Adipose tissue (tissue), 3 donors: ENCODE data around the gene KDM4B. TPM values are rescaled to one million over a fixed set of nuclear protein-coding genes. Genes with fewer than 3 reads are reported as not detected.
"Not testable (repeated sequence)": the region's sequence is repeated elsewhere in the genome, so short reads cannot be mapped to it uniquely, and the experiment has no call there.

Experiments
- H3K27ac ChIP-seq: one replicate; pipeline ENCODE4 v1.5.1; 2013; ENCODE audit warnings: low read depth, low read length
- WGBS, 3 donors: extraction: QIAGEN DNeasy Blood & Tissue Kit; methylation state at CpG; one replicate each; pipeline ENCODE4 v1.1.7; 2013; 5-methylcytosine and 5-hydroxymethylcytosine counted together
- polyA plus RNA-seq, 3 donors: library from polyadenylated mRNA; stranded (reverse); fragments of 200-250 nt; gene quantifications; one replicate each; pipeline ENCODE4 v1.2.3, GENCODE V29; 2013
- donor health status: healthy with polysubstance abuse.
- donor health status: Bipolar disorder and iron deficiency.
- donor health status: healthy.

Gene KDM4B
- polyA plus RNA-seq, 3 donors, result 8.6 to 17.5 (median 16.1) TPM

DNA sequence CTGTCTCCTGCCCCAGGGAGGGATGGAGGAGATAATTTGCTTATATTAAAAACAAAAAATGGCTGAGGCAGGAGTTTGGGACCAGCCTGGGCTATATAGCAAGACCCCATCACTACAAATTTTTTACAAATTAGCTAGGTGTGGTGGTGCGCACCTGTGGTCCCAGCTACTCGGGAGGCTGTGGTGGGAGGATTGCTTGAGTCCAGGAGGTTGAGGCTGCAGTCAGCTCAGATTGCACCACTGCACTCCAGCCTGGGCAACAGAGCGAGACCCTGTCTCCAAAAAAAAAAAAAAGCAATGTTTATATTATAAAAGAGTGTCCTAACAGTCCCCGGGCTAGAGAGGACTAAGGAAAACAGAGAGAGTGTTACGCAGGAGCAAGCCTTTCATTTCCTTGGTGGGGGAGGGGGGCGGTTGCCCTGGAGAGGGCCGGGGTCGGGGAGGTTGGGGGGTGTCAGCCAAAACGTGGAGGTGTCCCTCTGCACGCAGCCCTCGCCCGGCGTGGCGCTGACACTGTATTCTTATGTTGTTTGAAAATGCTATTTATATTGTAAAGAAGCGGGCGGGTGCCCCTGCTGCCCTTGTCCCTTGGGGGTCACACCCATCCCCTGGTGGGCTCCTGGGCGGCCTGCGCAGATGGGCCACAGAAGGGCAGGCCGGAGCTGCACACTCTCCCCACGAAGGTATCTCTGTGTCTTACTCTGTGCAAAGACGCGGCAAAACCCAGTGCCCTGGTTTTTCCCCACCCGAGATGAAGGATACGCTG, 184.0 kb downstream of the KDM4B start:
- no peak overlapping the region for H3K27ac ChIP-seq
- whole genome bisulfite sequencing, 3 donors, result 91 to 96% (median 92%) methylated on average over 24 of the region's 24 CpGs

DNA sequence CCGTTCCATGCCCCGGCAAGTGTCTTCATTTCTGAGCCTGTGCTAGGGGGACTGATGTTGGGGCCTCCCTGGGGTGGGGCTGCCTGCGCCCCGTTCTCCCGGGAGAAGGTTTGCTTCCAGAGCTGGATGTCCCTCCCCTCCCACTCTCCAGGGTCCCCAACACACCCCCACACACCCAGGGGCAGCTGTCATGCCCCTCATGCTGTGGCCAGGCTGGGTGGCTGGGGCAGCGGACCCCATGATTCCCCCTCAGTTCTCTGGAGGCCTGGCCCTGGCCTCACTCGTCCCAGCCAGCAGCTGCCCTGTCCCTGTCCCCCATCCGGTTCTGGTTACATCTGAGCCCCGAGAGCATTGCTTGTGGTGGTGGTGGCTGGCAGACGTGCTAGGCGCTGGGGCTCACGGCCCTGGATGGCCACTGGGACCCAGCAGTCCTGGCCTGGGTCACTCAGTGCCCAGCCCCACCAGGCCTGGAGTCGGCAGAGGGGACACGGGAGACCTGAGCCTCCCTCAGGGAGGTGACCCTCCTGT, 184.8 kb downstream of the KDM4B start:
- WGBS, 3 donors, result 81 to 87% (median 86%) methylated on average over 14 of the region's 14 CpGs
- no peak overlapping the region for H3K27ac ChIP-seq

DNA sequence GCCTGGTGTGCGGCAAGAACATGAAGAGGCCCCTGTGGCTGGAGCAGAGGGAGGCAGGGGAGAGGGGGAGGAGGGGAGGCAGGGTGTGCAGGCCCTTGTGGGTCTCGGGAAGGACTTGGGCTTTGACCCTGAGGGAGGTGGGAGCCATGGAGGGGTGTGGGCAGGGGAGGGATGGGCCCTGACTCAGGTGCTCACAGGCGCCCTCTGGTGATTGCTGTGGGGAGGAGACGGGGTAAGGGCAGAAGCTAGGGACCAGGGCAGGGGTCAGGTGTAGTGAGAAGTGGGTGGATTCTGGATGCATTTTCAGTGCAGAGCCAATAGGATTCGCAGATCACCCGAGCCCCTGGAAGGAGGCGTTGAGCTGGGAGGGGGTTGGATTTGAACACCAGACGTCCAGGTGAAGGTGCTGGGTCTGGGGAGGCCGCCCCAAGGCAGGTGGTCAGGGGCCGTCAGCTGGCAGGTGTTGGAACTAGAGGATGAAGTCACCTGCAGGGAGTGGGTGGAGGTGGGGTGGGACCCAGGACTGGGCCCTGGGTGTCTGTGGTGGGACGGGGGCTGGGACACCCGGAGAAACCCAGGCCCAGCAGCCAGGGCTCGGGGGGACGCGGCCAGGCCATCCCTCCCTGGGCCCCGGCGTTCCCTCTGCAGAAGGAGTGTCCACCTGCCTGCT, 185.4 kb downstream of the KDM4B start:
- 73 to 83% (median 76%) methylated on average over 16 to 17 of the region's 17 CpGs for WGBS, 3 donors

DNA sequence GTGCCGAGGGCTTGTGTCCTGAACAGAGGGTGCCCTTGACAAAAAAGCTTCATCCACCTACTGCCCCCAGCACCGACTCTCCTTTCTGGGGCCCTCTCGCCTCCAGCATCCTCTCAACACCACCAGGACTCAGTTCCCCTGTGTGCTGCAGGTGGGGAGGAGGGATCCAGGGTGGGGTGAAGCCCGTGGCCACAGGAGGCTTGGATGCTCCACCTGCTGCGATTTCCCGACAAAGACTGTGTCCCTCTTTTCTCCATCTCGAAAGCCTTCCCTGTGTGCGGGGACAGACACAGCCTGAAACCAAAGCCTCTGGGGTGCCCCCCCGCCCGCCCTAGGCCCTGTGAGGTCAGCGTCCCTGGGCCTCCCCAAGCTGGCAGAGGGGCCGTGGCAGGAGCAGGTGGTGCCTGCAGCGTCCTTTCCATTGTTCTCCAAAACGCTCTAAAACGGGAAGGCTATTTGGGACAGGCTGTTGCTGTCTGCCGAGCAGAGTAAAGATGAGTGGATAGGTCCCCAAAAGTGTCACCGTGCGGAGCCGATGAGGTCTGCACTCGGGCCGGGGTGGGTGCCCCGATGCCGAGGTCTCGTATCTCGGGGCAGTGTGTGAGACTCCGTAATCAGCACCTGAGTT, 186.0 kb downstream of the KDM4B start:
- H3K27ac ChIP-seq, result no peak overlapping the region
- 88 to 93% (median 90%) methylated on average over 26 of the region's 26 CpGs for WGBS, 3 donors

More for the DNA sequence above, 185.4 kb downstream of the KDM4B start:
- no peak overlapping the region for H3K27ac ChIP-seq

DNA sequence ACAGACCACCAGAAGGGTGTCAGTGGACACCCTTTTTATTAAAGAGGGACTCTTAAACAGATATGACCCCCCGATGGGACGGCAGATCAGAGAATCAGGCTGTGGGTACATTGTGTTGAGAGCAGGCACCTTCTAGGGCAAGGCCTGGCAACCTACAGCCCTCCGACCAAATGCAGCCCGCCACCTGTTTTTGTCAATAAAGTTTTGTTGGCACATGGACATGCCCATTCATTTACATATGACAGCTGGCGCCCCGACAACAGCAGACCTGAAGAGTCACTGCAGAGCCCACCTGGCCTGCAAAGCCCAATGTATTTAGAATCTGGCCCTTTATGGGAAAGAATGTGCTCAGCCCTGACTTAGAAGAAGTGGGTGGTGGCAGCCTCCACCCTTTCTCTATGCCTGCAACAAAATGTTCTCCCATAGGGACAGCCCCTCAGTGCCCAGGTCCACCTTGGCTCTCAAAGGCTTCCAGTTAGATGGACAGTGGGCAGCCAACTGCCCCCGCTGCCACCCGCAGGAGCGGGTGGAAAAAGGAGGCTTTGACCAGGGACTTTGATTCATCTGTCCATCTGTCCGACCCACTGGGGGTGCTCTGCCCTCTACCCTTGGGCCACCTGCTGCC, 186.8 kb downstream of the KDM4B start:
- 84 to 91% (median 86%) methylated on average over 10 of the region's 10 CpGs for WGBS, 3 donors

GRCh38 chr19:5156231-5156986, 187.5 kb downstream of the KDM4B start:
- 52 to 64% (median 56%) methylated on average over 23 of the region's 23 CpGs for WGBS, 3 donors
- no peak overlapping the region for H3K27ac ChIP-seq

More for the DNA sequence above, 186.8 kb downstream of the KDM4B start:
- no peak overlapping the region for H3K27ac ChIP-seq

DNA sequence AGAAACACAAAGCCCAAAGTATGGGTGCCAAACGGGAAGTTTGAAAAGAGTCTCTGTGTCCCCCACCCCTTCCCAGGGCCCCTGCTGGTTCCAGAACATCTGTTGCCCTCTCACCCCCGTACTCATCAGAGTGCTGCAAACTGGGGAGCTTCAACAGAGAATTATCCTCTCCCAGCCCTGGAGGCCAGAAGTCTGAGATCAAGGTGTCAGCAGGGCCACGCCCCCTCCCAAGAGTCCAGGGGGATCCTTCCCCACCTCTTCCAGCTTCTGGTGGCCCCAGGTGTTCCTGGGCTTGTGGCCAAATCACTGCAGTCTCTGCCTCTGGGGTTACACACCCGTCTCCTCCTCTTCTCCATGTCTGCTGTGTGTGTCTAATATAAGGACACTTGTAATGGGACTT, 188.3 kb downstream of the KDM4B start:
- H3K27ac ChIP-seq, result no peak overlapping the region
- WGBS, 3 donors, result 60 to 74% (median 70%) methylated on average over 4 of the region's 4 CpGs

- 96 to 99% (median 98%) methylated on average over 7 of the region's 7 CpGs for WGBS, 3 donors
- H3K27ac ChIP-seq, result not testable (repeated sequence)
These were observed 189.7 kb downstream of the KDM4B start for GRCh38 chr19:5158549-5159134.

DNA sequence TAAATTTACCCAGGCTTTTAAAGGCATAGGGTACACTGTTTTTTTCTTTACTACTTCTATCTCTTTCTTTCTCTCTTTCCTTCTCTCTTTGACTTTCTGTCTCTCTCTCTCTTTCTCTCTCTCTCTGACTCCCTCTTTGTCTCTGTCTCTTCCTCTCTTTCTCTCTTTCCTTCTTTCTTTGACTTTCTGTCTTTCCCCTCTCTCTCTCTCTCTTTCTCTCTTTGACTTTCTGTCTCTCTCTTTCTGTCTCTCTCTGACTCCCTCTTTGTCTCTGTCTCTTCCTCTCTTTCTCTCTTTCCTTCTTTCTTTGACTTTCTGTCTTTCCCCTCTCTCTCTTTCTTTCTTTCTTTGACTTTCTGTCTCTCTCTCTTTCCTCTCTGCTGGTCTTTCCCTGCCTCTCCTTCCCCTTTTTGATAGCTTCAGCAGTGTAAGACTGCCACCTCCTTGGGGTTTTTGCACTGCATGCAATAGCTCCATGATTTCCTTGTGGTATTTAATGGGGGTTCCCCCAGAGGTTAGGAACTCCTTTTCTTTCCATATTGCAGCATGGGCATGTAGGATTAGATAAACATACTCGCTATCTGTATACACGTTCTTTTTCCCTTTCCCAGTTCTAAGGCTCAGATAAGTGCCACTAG, 191.4 kb downstream of the KDM4B start:
- WGBS, 3 donors, result 32 to 79% (median 73%) methylated on average over 2 of the region's 2 CpGs
- H3K27ac ChIP-seq, result not testable (repeated sequence)

DNA sequence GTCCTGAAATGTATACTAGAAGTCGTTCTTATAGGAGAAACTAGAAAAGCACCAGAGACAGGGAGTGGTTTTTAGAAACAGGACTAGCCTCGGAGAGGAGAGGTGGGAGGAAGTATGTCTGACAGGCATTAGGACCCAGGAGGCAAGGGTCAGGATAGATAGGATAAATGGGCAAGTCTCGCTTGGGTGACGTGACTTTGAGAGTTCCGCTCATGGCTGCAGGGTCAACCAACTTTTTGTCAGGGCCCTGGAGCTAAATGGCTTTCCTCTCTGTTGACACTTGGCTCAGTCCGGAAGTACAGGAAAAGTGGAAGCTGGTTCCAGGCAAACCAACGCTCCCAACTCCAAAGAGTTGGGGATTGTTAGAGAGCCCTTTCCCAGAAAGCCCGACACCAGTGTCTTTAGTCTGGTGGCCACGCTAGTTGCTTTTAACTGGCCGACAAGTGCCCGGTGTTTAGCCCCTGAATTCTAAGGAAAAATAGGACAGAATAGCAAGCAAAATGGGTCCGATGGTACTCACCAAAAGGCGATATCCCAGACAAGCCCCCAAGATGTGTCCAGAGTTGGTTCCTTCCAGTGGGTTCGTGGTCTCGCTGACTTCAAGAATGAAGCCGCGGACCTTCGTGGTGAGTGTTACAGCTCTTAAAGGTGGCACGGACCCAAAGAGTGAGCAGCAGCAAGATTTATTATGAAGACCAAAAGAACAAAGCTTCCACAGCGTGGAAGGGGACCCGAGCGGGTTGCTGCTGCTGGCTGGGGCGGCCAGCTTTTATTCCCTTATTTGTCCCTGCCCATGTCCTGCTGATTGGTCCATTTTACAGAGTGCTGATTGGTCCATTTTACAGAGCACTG, 196.2 kb downstream of the KDM4B start:
- H3K27ac ChIP-seq, result not testable (repeated sequence)
- 73 to 83% (median 80%) methylated on average over 23 of the region's 23 CpGs for WGBS, 3 donors

DNA sequence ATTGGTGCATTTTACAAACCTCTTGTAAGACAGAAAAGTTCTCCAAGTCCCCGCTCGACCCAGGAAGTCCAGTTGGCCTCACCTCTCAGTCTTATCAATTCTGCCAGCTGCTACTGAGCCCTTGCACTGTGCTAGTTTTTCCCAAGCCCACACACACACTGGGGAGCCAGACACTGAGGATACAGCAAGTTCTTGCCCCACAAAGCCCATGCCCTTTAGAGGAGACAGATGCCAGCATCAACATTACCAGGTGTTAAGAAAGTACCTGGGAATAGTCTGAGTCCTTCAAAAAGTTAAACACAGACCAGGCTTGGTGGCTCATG, 196.7 kb downstream of the KDM4B start:
- H3K27ac ChIP-seq, result no peak overlapping the region
- 40 to 92% (median 85%) methylated on average over 2 of the region's 2 CpGs for WGBS, 3 donors

DNA sequence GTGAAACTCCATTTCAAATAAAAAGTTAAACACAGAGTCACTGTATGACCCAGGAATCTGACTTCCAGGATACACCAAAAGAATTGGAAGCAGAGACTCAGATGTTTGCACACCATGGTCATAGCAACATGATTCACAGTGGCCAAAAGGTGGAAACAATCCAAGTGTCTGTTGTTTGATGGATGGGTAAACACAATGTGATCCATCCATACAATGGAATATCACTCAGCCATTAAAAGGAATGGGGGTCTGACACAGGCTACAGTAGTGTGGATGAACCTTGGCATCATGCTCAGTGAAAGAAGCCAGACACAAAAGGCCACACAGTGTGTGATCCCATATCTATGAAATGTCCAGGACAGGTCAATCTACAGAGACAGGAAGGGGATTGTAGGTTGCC, 197.3 kb downstream of the KDM4B start:
- no peak overlapping the region for H3K27ac ChIP-seq

GRCh38 chr19:5170329-5170745, 201.4 kb downstream of the KDM4B start:
- WGBS, 3 donors, result 63 to 73% (median 67%) methylated on average over 4 of the region's 4 CpGs
- H3K27ac ChIP-seq, result no peak overlapping the region

DNA sequence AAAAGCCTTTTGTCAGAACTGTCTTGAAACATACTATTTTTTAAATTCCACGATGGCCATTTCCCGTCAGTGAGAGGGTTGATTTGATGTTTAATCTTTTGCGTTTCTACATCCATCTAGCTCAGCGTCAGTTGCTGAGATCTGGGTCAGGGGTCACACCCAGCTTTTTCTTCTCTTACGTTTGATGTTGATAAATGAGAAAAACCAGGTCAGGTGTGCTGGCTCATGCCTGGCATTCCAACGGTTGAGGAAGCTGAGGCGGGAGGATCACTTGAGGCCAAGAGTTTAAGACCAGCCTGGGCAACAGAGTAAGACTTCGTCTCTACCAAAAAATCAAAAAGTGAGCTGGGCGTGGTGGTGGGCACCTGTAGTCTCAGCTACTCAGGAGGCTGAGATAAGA, 202.8 kb downstream of the KDM4B start:
- 55 to 72% (median 67%) methylated on average over 9 of the region's 9 CpGs for WGBS, 3 donors

GRCh38 chr19:5172859-5173630, 204.1 kb downstream of the KDM4B start:
- H3K27ac ChIP-seq, result no peak overlapping the region
- 44 to 83% (median 54%) methylated on average over 8 of the region's 8 CpGs for WGBS, 3 donors

More for the DNA sequence above, 202.8 kb downstream of the KDM4B start:
- H3K27ac ChIP-seq, result no peak overlapping the region

- WGBS, 3 donors, result 79 to 81% (median 80%) methylated on average over 12 of the region's 12 CpGs
- no peak overlapping the region for H3K27ac ChIP-seq
These were observed 205.1 kb downstream of the KDM4B start for GRCh38 chr19:5173993-5174392.
